K562 (cell line): ENCODE results near the gene CLDN10. TPM values are rescaled to one million over a fixed set of nuclear protein-coding genes. Genes with fewer than 3 reads are reported as not detected.

Source experiments
- ATAC-seq: fragments of 200-7000 bp; cut with Tn5 transposase; 3 replicates; pipeline ENCODE4 v1.9.1; 2020; ENCODE audit warnings: moderate library complexity
- BruUV-seq: library from RNA; stranded (reverse); fragments of 400-500 nt; replicated peaks from 2 replicates; lab custom pipeline; 2021; lab: Mats Ljungman, UMichigan
- CTCF ChIA-PET: fragments of 300-600 bp; formaldehyde crosslinking; extraction: SDS; loops from one replicate; lab custom pipeline; 2021; ENCODE audit warnings: low intra/inter-chr PET ratio; lab: Yijun Ruan, JAX
- POLR2A ChIA-PET: fragments of 300-600, 350-650 bp; sonication (Branson Sonifier 250); formaldehyde crosslinking; extraction: SDS; loops from one replicate; lab custom pipeline; 2021; ENCODE audit warnings: antibody characterized with exemption, inconsistent platforms; lab: Yijun Ruan, JAX
- DNase-seq, 4 experiments: peaks; one replicate each; pipeline versions ENCODE4 v3.0.0 to v3.0.0-alpha.2; 2011 to 2018; ENCODE audit warnings: low spot score in 3 of 4, mixed read lengths in 3 of 4; ENCODE audit errors: extremely low read depth in 1 of 4
- FAIRE-seq: peaks from 2 replicates; lab custom pipeline; 2011; peaks lifted over from hg19 to GRCh38; lab: Jason Lieb, UNC
- H2AFZ ChIP-seq: 2 replicates; pipeline ENCODE4 v1.6.0; 2011; ENCODE audit warnings: low read depth, low read length, control low read depth, inconsistent platforms
- H3K27ac ChIP-seq: fragments of 200-600 bp; 3 replicates; pipeline ENCODE4 v1.8.0; 2011; ENCODE audit warnings: low read depth, mild to moderate bottlenecking, control low read depth, inconsistent platforms, low read length, moderate library complexity, mixed read lengths; ENCODE audit errors: extremely low read depth
- H3K27me3 ChIP-seq, 2 experiments: fragments of 300-600 bp in 1 of 2; 2 replicates in 1 of 2; 3 replicates in 1 of 2; pipeline versions ENCODE4 v1.6.0 to v1.8.0; 2011; ENCODE audit warnings: inconsistent platforms in 2 of 2, low read length in 2 of 2, mild to moderate bottlenecking in 1 of 2, mixed read lengths in 1 of 2, moderate library complexity in 1 of 2; ENCODE audit not compliant: control insufficient read depth in 2 of 2, insufficient read depth in 2 of 2
- H3K36me3 ChIP-seq: fragments of 300-600 bp; 3 replicates; pipeline ENCODE4 v1.8.0; 2011; ENCODE audit warnings: mild to moderate bottlenecking, low read length, inconsistent platforms; ENCODE audit not compliant: control insufficient read depth, insufficient read depth
- H3K4me1 ChIP-seq, 2 experiments: fragments of 200-600 bp in 1 of 2; replicated peaks in 1 of 2; 2 replicates in 1 of 2; 3 replicates in 1 of 2; pipeline versions ENCODE4 v1.5.1 to v1.8.0; 2011; ENCODE audit warnings: inconsistent platforms in 2 of 2, low read length in 2 of 2, mild to moderate bottlenecking in 1 of 2, mixed read lengths in 1 of 2, moderate library complexity in 1 of 2; ENCODE audit not compliant: control insufficient read depth in 2 of 2, insufficient read depth in 2 of 2
- H3K4me2 ChIP-seq: 2 replicates; pipeline ENCODE4 v1.6.1; 2011; ENCODE audit warnings: low read length, control low read depth, inconsistent platforms, mixed read lengths; ENCODE audit not compliant: insufficient read depth
- H3K4me3 ChIP-seq: fragments of 200-600 bp; sonication (generic), shearing (Covaris generic); 2 replicates; pipeline ENCODE4 v1.5.1; 2016; ENCODE audit warnings: control low read depth, inconsistent platforms
- H3K79me2 ChIP-seq: fragments of 200-600 bp; 3 replicates; pipeline ENCODE4 v1.8.0; 2011; ENCODE audit warnings: low read length, inconsistent platforms; ENCODE audit not compliant: control insufficient read depth, insufficient read depth
- H3K9ac ChIP-seq, 2 experiments: 2 replicates each; pipeline versions ENCODE4 v1.6.0 to v1.6.1; 2011; ENCODE audit warnings: low read depth in 2 of 2, low read length in 2 of 2, control low read depth in 1 of 2, inconsistent platforms in 1 of 2, mild to moderate bottlenecking in 1 of 2, mixed read lengths in 1 of 2; ENCODE audit not compliant: insufficient read depth in 1 of 2
- H3K9me1 ChIP-seq: one replicate; pipeline ENCODE4 v1.6.0; 2011; ENCODE audit warnings: inconsistent platforms, mild to moderate bottlenecking, low read length, moderate library complexity; ENCODE audit not compliant: control insufficient read depth, insufficient read depth
- H3K9me3 ChIP-seq: replicated peaks from 2 replicates; pipeline ENCODE4 v1.5.1; 2011; ENCODE audit warnings: low read depth, low read length, inconsistent platforms; ENCODE audit not compliant: control insufficient read depth, insufficient read depth
- H4K20me1 ChIP-seq: replicated peaks from 2 replicates; pipeline ENCODE4 v1.6.1; 2011; ENCODE audit warnings: low read length, inconsistent platforms, mixed read lengths; ENCODE audit not compliant: control insufficient read depth, insufficient read depth
- CAMTA2 ChIP-seq: fragments of 250-450 bp; sonication (Bioruptor Pico); conservative IDR thresholded peaks from 2 replicates; pipeline ENCODE4 v1.5.1; 2022
- CEBPG ChIP-seq, 3 experiments: fragments of 200-800 bp in 1 of 3; sonication (Bioruptor generic) in 1 of 3; sonication (generic) in 1 of 3; formaldehyde crosslinking in 1 of 3; IDR thresholded peaks in 2 of 3; conservative IDR thresholded peaks in 1 of 3; 2 replicates each; pipeline versions ENCODE4 v1.6.1 to v1.8.0; 2016 to 2022; ENCODE audit warnings: missing compliant biosample characterization in 2 of 3, missing genetic modification characterization in 2 of 3, mild to moderate bottlenecking in 1 of 3, missing genetic modification reagents in 1 of 3
- CHD2 ChIP-seq: IDR thresholded peaks from 2 replicates; pipeline ENCODE4 v1.6.1; 2011; ENCODE audit warnings: low read depth, low read length
- NCOA2 ChIP-seq, 2 experiments: fragments of 450-650 bp; IDR thresholded peaks; 2 replicates each; pipeline ENCODE4 v1.6.1; 2018; ENCODE audit warnings: mild to moderate bottlenecking in 2 of 2, moderate library complexity in 1 of 2; ENCODE audit not compliant: partially characterized antibody in 2 of 2
- RFX5 ChIP-seq: IDR thresholded peaks from 2 replicates; pipeline ENCODE4 v1.6.1; 2011; ENCODE audit warnings: low read depth, mild to moderate bottlenecking, improper control_type of control experiment, low read length
- ZC3H8 ChIP-seq: fragments of 450-650 bp; IDR thresholded peaks from 2 replicates; pipeline ENCODE4 v1.6.1; 2017
- WGBS: fragments of 100-300 bp; shearing (Covaris generic); methylation state at CpG from one replicate; pipeline ENCODE4 v1.1.6; 2016; ENCODE audit warnings: low coverage, mixed read lengths; ENCODE audit not compliant: insufficient coverage; ENCODE audit errors: missing lambda C conversion rate; 5-methylcytosine and 5-hydroxymethylcytosine counted together
- in situ Hi-C: fragments of 300-500 bp; cut with MboI; formaldehyde crosslinking; loops from 4 replicates; pipeline ENCODE4 v1.15.0; 2018; ENCODE audit warnings: inconsistent platforms, mixed read lengths
- intact Hi-C: fragments of 100-400 bp; cut with micrococcal nuclease; formaldehyde crosslinking; loops from 2 replicates; pipeline ENCODE4 v1.14.2; 2022
- polyA plus RNA-seq, 8 experiments: library from polyadenylated mRNA; depleted of rRNA in 4 of 8; stranded (reverse) in 5 of 8; unstranded in 3 of 8; fragments of >200 nt; fragmentation: Nextera tagmentation in 2 of 8; fragmentation: Illumina TruSeq in 1 of 8; extraction: Ambion mirVana in 2 of 8; extraction: Trizol in 1 of 8; gene quantifications; 2 replicates each; pipeline versions ENCODE4 v1.2.1 to v1.2.3, GENCODE V29; 2011 to 2014; ENCODE audit warnings: inconsistent platforms in 1 of 8, missing spikeins in 1 of 8
- total RNA-seq, 7 experiments: library from RNA; depleted of rRNA in 6 of 7; stranded (reverse); fragments of >200 nt in 6 of 7; fragmentation: Illumina TruSeq in 2 of 7; extraction: Trizol in 2 of 7; gene quantifications; 2 replicates each; pipeline versions ENCODE4 v1.2.1 to v1.2.3, GENCODE V29; 2011 to 2021; ENCODE audit warnings: low replicate concordance in 1 of 7
- TF ChIP-seq, protein P1 (sequence below): sonication (generic); formaldehyde crosslinking; IDR thresholded peaks from 2 replicates; pipeline ENCODE4 v1.8.0; 2022; ENCODE audit warnings: mild to moderate bottlenecking, low read depth, missing genetic modification reagents
- TF ChIP-seq, protein P2 (sequence below): fragments of 250-450 bp; sonication (Bioruptor Pico); IDR thresholded peaks from 2 replicates; pipeline ENCODE4 v1.5.1; 2021; ENCODE audit warnings: mild to moderate bottlenecking

Gene CLDN10
- total and polyA plus RNA-seq, 9 of the 15 experiments (the other 6 are each of a cell fraction or from before 2014, with no cell fraction given): not detected

DNA sequence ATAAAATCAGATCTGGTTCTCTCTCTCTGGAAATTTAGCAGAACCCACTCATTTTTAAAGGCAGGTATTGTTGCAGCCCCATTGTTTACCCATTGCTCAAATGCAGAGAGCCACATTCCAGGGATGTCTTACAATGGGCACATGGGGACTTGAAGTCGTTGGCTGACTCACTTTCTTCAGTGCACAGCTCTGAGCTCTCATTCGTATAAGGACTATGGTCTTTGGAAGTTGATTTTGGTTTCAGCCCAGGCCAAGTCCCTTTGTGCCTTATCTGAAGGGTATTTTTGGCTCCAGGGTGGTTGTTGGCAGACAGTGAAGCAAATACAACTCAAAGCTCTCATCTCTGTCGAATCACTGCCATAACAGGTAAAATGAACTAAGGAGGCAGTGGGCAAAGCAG lies 47.3 kb upstream of the CLDN10 start:
- no peak overlapping the region for H2AFZ ChIP-seq
- DNase-seq (no peak), ATAC-seq (no peak), FAIRE-seq (no peak)
- H3K9me1 ChIP-seq: no peaks in the 10 kb centered on the region
- ChIA-PET POLR2A (no interaction called here), CTCF (no interaction called here)
- no peak overlapping the region for H3K9ac ChIP-seq
- 0% methylated on average over 3 of the region's 3 CpGs for WGBS
- H3K4me3 ChIP-seq: no peak overlapping the region
- in situ Hi-C loops (loop anchor here (25.0 kb wide), 1 partner anchor 1457 kb away; no protein-coding TSS in a partner anchor), intact Hi-C loops (no loop called here)
- no peak overlapping the region for H3K27ac ChIP-seq
- no peaks in the 10 kb centered on the region for H4K20me1 ChIP-seq
- H3K4me1 ChIP-seq: no peaks in the 10 kb centered on the region
- H3K9me3 ChIP-seq: no peaks in the 10 kb centered on the region
- H3K27me3 ChIP-seq: peaks cover 0 to 16% of the 10 kb centered on the region in 2 experiments; a peak in 4 of 5 replicates
- no peak overlapping the region for H3K4me2 ChIP-seq
- no peaks in the 10 kb centered on the region for H3K36me3 ChIP-seq
- BruUV-seq: no TSS peak
- TF ChIP-seq ZC3H8 (no peak), CAMTA2 (CRISPR knock-in tag) (no peak), NCOA2 (IDR thresholded peaks at IDR 0.05; ENCODE audit: partially characterized antibody in 2 of 2) (no peak), CHD2 (no peak), CEBPG (CRISPR knock-in tag; IDR thresholded peaks at IDR 0.05) (no peak), CEBPG (tag; conservative IDR thresholded peaks at IDR 0.05 in 1 of 2, IDR thresholded peaks at IDR 0.05 in 1 of 2) (no peak), RFX5 (no peak)
- TF ChIP-seq, protein P1, sequence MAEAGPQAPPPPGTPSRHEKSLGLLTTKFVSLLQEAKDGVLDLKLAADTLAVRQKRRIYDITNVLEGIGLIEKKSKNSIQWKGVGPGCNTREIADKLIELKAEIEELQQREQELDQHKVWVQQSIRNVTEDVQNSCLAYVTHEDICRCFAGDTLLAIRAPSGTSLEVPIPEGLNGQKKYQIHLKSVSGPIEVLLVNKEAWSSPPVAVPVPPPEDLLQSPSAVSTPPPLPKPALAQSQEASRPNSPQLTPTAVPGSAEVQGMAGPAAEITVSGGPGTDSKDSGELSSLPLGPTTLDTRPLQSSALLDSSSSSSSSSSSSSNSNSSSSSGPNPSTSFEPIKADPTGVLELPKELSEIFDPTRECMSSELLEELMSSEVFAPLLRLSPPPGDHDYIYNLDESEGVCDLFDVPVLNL: no peak
- TF ChIP-seq, protein P2, sequence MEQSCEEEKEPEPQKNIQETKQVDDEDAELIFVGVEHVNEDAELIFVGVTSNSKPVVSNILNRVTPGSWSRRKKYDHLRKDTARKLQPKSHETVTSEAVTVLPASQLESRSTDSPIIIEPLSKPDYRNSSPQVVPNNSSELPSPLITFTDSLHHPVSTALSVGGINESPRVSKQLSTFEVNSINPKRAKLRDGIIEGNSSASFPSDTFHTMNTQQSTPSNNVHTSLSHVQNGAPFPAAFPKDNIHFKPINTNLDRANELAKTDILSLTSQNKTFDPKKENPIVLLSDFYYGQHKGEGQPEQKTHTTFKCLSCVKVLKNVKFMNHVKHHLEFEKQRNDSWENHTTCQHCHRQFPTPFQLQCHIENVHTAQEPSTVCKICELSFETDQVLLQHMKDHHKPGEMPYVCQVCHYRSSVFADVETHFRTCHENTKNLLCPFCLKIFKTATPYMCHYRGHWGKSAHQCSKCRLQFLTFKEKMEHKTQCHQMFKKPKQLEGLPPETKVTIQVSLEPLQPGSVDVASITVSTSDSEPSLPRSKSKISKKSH: no peak
- H3K79me2 ChIP-seq: no peaks in the 10 kb centered on the region
